Upper lobe of left lung (tissue), 6 donors: ENCODE measurements around the gene RPS2. TPM values are rescaled to one million over a fixed set of nuclear protein-coding genes. Genes with fewer than 3 reads are reported as not detected.
A peak's percentile ranks its signal among the peaks of the same experiment; 100 is the strongest.

Experiments used
- ATAC-seq, 2 donors: fragments of 200-7000 bp; cut with Tn5 transposase; one replicate each; pipeline ENCODE4 v1.9.1; 2022; ENCODE audit warnings: mild to moderate bottlenecking in 2 of 2, moderate library complexity in 2 of 2; ENCODE audit not compliant: low FRiP score in 2 of 2
- DNase-seq, 2 donors: peaks; one replicate each; pipeline ENCODE4 v3.0.0-alpha.2; 2019 to 2020
- H3K27ac ChIP-seq, 4 donors: fragments of 200-600 bp; sonication (generic); one replicate each; pipeline ENCODE4 v1.5.1; 2016 to 2019
- H3K27me3 ChIP-seq, 4 donors: fragments of 200-600 bp; sonication (generic); one replicate each; pipeline ENCODE4 v1.5.1; 2017 to 2019
- H3K36me3 ChIP-seq, 4 donors: fragments of 200-600 bp; sonication (generic); one replicate each; pipeline ENCODE4 v1.5.1; 2016 to 2019
- H3K4me1 ChIP-seq, 4 donors: fragments of 200-600 bp; sonication (generic); one replicate each; pipeline ENCODE4 v1.5.1; 2018 to 2019
- H3K4me3 ChIP-seq, 4 donors: fragments of 200-600 bp; sonication (generic); one replicate each; pipeline ENCODE4 v1.5.1; 2017 to 2019; ENCODE audit warnings: mild to moderate bottlenecking in 2 of 4, moderate library complexity in 1 of 4
- H3K9me3 ChIP-seq, 4 donors: fragments of 200-600 bp; sonication (generic); one replicate each; pipeline ENCODE4 v1.5.1; 2018 to 2019
- EP300 ChIP-seq, 4 donors: sonication (generic); formaldehyde crosslinking; IDR thresholded peaks; one replicate each; pipeline ENCODE4 v1.5.1; 2017; ENCODE audit warnings: antibody characterized with exemption in 4 of 4, control low read depth in 2 of 4
- POLR2A ChIP-seq, 4 donors: fragments of 450-650 bp; IDR thresholded peaks; one replicate each; pipeline ENCODE4 v1.5.1; 2016 to 2017; ENCODE audit warnings: antibody characterized with exemption in 4 of 4, mild to moderate bottlenecking in 2 of 4
- POLR2AphosphoS5 ChIP-seq, 2 donors: sonication (generic); formaldehyde crosslinking; IDR thresholded peaks; one replicate each; pipeline ENCODE4 v1.5.1; 2017; ENCODE audit warnings: antibody characterized with exemption in 2 of 2
- WGBS, 2 donors: methylation state at CpG; one replicate each; pipeline ENCODE4 v1.1.5; 2017 to 2018; 5-methylcytosine and 5-hydroxymethylcytosine counted together
- total RNA-seq, 6 donors: library from RNA; depleted of rRNA in 4 of 6; stranded (reverse); fragments of >200 nt in 4 of 6; gene quantifications; one replicate each; pipeline versions ENCODE4 v1.1.0 to v1.2.1, GENCODE V29; 2016 to 2021
- TF ChIP-seq, protein P1 (sequence below), 6 experiments: fragments of 450-650 bp in 4 of 6; fragments of 200-600 bp in 2 of 6; sonication (generic) in 2 of 6; IDR thresholded peaks; one replicate each; pipeline ENCODE4 v1.5.1; 2016 to 2019; ENCODE audit warnings: antibody characterized with exemption in 6 of 6
- donor health status: DM: no; HTN: no; CAD: no; lungs with moderate emphysema.
- donor health status: DM: no; HTN: yes; CAD: no; lungs with severe emphysema.

RPS2 gene
- total RNA-seq, 6 donors from 2014 or later: 1,128 to 1,943 (median 1,579) TPM

DNA sequence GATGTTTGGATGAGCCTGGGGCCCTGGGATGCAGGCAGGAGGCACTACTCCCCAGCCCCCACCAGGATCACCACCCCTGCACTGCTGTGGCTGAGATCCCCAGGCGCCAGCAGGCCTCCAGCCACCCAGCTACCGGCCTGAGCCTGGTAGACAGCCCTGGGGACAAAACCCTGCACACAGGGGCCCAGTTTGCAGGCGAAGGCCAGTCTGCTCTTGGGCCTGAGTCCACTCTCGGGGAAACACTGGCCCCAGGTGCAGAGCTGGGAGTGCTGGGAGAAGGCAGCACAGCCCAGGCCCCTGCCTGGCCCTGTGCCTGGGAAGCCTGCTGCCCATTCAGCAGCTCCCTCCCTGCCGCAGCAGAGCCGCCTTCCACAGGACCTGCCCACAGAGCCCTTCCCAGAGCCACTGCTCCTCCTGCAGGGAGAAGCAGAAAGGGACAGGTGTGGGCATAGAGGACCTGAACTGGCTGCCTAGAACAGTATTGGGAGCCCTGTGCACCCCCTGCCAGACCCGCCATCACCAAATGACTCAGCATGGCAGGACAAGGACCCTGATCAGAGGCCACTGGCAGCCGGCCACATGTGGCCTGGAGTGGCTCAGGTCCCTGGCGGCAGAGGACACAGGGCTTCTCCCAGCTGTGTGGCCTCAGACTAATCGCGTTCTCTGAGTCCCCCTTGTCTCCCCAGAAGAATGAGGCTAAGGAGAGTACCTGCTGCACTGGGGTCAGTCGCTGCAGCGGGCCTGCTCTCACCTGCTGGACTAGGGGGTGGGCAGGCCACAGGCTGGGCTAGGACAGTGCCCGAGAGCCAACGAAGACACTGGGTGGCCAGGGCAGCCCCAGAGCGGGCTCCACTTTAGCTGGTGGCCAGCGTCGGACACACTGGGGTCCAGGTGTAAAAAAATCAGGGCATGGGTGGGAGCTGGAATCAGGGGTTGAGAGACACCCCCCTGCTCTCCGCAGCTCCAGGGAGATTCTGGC lies 32.3 kb downstream of the RPS2 start:
- peaks cover 9 to 16% (median 13%) of the 10 kb centered on the region in 4 donors for H3K4me1 ChIP-seq
- no peaks in the 10 kb centered on the region for H3K27me3 ChIP-seq
- DNase-seq (peak in 1 of 2 donors; percentile 59), ATAC-seq (peak in 1 of 2 donors; percentile 35)
- H3K9me3 ChIP-seq: no peaks in the 10 kb centered on the region
- WGBS, 2 donors: 67 to 72% methylated on average over 13 to 14 of the region's 19 CpGs
- H3K4me3 ChIP-seq: no peak overlapping the region
- no peak overlapping the region for H3K27ac ChIP-seq
- TF ChIP-seq, protein P1, sequence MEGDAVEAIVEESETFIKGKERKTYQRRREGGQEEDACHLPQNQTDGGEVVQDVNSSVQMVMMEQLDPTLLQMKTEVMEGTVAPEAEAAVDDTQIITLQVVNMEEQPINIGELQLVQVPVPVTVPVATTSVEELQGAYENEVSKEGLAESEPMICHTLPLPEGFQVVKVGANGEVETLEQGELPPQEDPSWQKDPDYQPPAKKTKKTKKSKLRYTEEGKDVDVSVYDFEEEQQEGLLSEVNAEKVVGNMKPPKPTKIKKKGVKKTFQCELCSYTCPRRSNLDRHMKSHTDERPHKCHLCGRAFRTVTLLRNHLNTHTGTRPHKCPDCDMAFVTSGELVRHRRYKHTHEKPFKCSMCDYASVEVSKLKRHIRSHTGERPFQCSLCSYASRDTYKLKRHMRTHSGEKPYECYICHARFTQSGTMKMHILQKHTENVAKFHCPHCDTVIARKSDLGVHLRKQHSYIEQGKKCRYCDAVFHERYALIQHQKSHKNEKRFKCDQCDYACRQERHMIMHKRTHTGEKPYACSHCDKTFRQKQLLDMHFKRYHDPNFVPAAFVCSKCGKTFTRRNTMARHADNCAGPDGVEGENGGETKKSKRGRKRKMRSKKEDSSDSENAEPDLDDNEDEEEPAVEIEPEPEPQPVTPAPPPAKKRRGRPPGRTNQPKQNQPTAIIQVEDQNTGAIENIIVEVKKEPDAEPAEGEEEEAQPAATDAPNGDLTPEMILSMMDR (IDR thresholded peaks at IDR 0.05): no peak
- TF ChIP-seq EP300 (IDR thresholded peaks at IDR 0.05) (no peak), POLR2A (IDR thresholded peaks at IDR 0.05) (no peak), POLR2AphosphoS5 (IDR thresholded peaks at IDR 0.05) (no peak)
- H3K36me3 ChIP-seq: peaks cover 0 to 6% (median 3%) of the 10 kb centered on the region in 4 donors

DNA sequence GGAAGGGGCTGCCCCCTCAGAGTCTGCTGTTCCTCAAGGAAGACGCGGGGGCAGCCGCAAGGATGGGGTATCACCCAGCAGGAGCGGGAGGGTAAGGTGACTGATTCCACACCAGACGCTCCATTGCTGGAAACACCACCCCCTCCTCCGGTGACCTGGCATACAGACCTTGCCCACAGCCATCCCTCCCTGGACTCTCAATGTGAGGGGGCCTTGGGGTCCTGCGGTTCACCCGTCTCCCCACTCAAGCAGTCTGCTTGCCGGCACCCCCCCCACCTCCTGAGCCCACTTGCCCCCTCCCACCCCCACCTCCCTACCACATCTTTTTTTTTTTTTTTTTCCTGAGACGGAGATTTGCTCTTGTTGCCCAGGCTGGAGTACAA lies 34.3 kb downstream of the RPS2 start:
- Histone ChIP-seq H3K27me3 (no peaks in the 10 kb centered on the region), H3K4me1 (peaks cover 9 to 16% (median 13%) of the 10 kb centered on the region in 4 donors), H3K4me3 (peak overlapping the region in 1 of 4 donors; percentile 68), H3K9me3 (no peaks in the 10 kb centered on the region), H3K36me3 (no peaks in the 10 kb centered on the region), H3K27ac (peak overlapping the region in 3 of 4 donors; percentile 86 to 95 (median 92))
- TF ChIP-seq POLR2AphosphoS5 (IDR thresholded peaks at IDR 0.05) (no peak), POLR2A (IDR thresholded peaks at IDR 0.05) (no peak), EP300 (IDR thresholded peaks at IDR 0.05) (no peak)
- TF ChIP-seq, protein P1 (IDR thresholded peaks at IDR 0.05): no peak
- no peak for ATAC-seq
- no peak for DNase-seq
- WGBS, 2 donors: 52 to 64% methylated on average over 10 of the region's 10 CpGs

DNA sequence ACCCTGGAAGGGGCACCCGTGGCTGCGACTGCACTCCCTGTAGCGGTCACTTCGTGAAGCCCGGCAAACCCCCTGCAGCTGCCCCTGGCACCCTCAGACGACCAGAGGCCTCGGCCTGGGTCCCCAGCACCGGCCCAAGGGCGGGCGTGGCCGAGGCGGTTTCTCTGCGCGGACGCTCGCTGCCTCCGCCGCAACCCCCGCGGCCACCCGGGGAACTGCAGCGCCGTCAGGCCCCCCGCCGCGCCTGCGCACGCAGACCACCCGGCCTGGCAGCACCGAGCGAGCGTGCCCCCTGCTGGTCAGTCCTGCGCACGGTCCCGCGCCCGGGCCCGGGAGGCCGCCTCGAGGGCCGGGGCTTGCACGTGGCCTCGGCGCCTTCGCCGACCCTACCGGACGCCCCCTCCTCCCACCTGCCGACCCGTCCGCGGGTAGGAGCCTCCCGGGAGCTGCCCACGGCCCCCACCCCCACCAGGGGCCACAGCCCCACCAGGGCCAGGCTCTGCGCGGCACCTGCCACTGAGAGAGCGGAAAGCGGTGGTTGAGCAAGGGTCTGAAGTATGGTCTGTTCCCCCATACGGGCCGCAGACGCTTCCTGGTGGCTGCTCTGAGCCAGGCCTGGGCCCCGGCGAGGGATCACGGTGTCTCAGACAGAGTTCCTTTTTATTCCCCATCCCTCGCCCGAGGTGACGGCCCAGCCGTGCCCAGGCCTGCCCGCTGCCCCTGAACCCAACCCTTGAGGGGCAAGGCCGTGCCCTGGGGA lies 34.9 kb downstream of the RPS2 start:
- H3K4me1 ChIP-seq: peaks cover 9 to 16% (median 13%) of the 10 kb centered on the region in 4 donors
- H3K36me3 ChIP-seq: no peaks in the 10 kb centered on the region
- ATAC-seq (peak; percentile 96 to 98), DNase-seq (peak; percentile 95 to 99)
- H3K4me3 ChIP-seq: peak overlapping the region; percentile 47 to 85 (median 72)
- peak overlapping the region; percentile 73 to 95 (median 89) for H3K27ac ChIP-seq
- no peaks in the 10 kb centered on the region for H3K27me3 ChIP-seq
- 30 to 32% methylated on average over 5 to 16 of the region's 70 CpGs for WGBS, 2 donors
- TF ChIP-seq POLR2A (IDR thresholded peaks at IDR 0.05) (peak in 1 of 4 donors; percentile 67), EP300 (IDR thresholded peaks at IDR 0.05) (no peak), POLR2AphosphoS5 (IDR thresholded peaks at IDR 0.05) (peak in 1 of 2 donors; percentile 56)
- TF ChIP-seq, protein P1 (IDR thresholded peaks at IDR 0.05): peak; percentile 100
- H3K9me3 ChIP-seq: no peaks in the 10 kb centered on the region

DNA sequence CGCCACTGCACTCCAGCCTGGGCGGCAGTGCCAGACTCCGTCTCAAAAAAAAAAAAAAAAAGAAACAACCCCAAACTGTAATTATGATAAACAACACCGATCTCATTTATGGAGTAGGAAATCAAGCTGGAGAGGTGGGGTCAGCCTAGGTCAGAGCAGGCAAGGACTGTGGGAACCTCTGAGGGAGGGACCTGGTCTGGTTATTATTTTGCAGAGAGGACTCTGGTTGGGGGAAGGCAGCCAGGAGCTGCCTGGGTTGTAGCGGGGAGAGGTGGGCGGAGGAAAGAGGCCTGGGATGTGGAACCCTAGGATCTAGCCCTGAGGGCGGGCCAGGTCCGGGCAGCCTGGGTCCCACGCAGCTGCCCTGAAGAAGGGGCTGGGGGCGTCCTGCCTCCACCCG lies 35.5 kb downstream of the RPS2 start:
- ATAC-seq: peak; percentile 23 to 62
- TF ChIP-seq EP300 (IDR thresholded peaks at IDR 0.05): no peak
- no peaks in the 10 kb centered on the region for H3K27me3 ChIP-seq
- peak overlapping the region; percentile 73 to 95 (median 89) for H3K27ac ChIP-seq
- H3K9me3 ChIP-seq: no peaks in the 10 kb centered on the region
- peaks cover 9 to 16% (median 13%) of the 10 kb centered on the region in 4 donors for H3K4me1 ChIP-seq
- 6 to 10% methylated on average over 7 to 10 of the region's 11 CpGs for WGBS, 2 donors
- peak overlapping the region; percentile 47 to 85 (median 72) for H3K4me3 ChIP-seq
- DNase-seq: peak in 1 of 2 donors; percentile 46
- no peaks in the 10 kb centered on the region for H3K36me3 ChIP-seq

DNA sequence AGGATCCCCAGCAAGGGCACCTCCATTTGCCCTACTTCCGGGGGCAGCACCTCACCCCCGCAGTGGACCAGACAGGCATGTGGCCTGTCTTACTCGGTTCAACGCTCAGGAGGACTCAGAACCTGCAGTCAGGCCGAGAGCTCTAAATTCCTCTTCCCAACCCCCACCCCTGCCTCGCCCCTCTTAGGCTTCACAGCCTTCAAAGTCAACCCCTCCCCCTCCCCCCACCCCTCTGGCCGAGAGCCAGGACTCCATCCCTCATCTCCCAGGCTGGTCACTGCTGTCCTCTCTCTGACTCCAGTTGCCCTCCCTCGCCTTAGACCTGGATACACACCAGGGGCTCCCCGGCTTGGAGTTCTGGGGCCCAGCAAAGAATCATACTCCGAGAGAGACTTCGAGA lies 38.4 kb downstream of the RPS2 start:
- WGBS, 2 donors: 56 to 61% methylated on average over 9 to 10 of the region's 11 CpGs
- DNase-seq (no peak), ATAC-seq (no peak)
- Histone ChIP-seq H3K9me3 (no peaks in the 10 kb centered on the region), H3K27ac (no peak overlapping the region), H3K36me3 (no peaks in the 10 kb centered on the region), H3K27me3 (peaks cover 0 to 9% (median under 1%) of the 10 kb centered on the region in 4 donors), H3K4me1 (peaks cover 12 to 24% (median 20%) of the 10 kb centered on the region in 4 donors), H3K4me3 (no peak overlapping the region)
- TF ChIP-seq, protein P1 (IDR thresholded peaks at IDR 0.05): no peak
- TF ChIP-seq EP300 (IDR thresholded peaks at IDR 0.05): no peak
- TF ChIP-seq POLR2A (IDR thresholded peaks at IDR 0.05): no peak
- no peak for TF ChIP-seq POLR2AphosphoS5 (IDR thresholded peaks at IDR 0.05)
